ENCODE measurements around the gene RHOG.
A peak's percentile ranks its signal among the peaks of the same experiment; 100 is the strongest.

Gene RHOG

GRCh38 chr11:3809624-3809928 is 31.2 kb downstream of the RHOG start:
- no peak overlapping the region for H2BK15ac ChIP-seq (ENCODE audit: low read depth, poor library complexity, severe bottlenecking)
- H3K9me3 ChIP-seq (ENCODE audit: control insufficient read depth, low read length) = no peaks in the 10 kb centered on the region
- peak overlapping the region in 1 of 2 experiments; percentile 70 for H3K23ac ChIP-seq (ENCODE audit: low read length in 2 of 2)
- no peak overlapping the region for H3K27ac ChIP-seq (ENCODE audit: low read length, poor library complexity, severe bottlenecking)
- peak overlapping the region in 1 of 2 experiments; percentile 91 for H3K4me3 ChIP-seq (ENCODE audit: insufficient read depth in 1 of 2, low read depth in 1 of 2, low read length in 2 of 2)
- H3K14ac ChIP-seq (ENCODE audit: low read length in 2 of 2) = no peak overlapping the region
- DNase-seq = no peak
- no peak overlapping the region for H3K4me2 ChIP-seq (ENCODE audit: low read length, poor library complexity, severe bottlenecking)
- H3K9ac ChIP-seq (ENCODE audit: low read length) = no peak overlapping the region
- H3K36me3 ChIP-seq (ENCODE audit: control insufficient read depth in 1 of 2, insufficient read depth in 2 of 2, low read depth in 1 of 2, low read length in 2 of 2) = peaks cover 0 to 9% of the 10 kb centered on the region in 2 experiments
- H3K18ac ChIP-seq (ENCODE audit: low read depth in 1 of 2, low read length in 2 of 2) = no peak overlapping the region
- H2BK12ac ChIP-seq (ENCODE audit: low read length in 2 of 2) = no peak overlapping the region
- H2AFZ ChIP-seq (ENCODE audit: low read depth, low read length) = no peak overlapping the region
- no peaks in the 10 kb centered on the region for H3K27me3 ChIP-seq (ENCODE audit: control insufficient read depth in 1 of 2, insufficient read depth in 1 of 2, low read length in 2 of 2)
- H2BK120ac ChIP-seq (ENCODE audit: low read depth, low read length) = no peak overlapping the region
- peaks cover 6% of the 10 kb centered on the region for H3K79me1 ChIP-seq (replicated peaks; ENCODE audit: low read length, poor library complexity, severe bottlenecking)
- no peak overlapping the region for H4K8ac ChIP-seq (ENCODE audit: low read length)
- no peak overlapping the region for H4K91ac ChIP-seq (ENCODE audit: low read length)
- H2BK5ac ChIP-seq (ENCODE audit: low read depth, low read length, poor library complexity, severe bottlenecking) = no peak overlapping the region
- no peak overlapping the region for H2AK5ac ChIP-seq (ENCODE audit: low read length, severe bottlenecking)
- H3K4ac ChIP-seq (ENCODE audit: low read depth in 1 of 2, low read length in 2 of 2) = no peak overlapping the region
- peaks cover 5% of the 10 kb centered on the region for H3K4me1 ChIP-seq (ENCODE audit: control insufficient read depth, insufficient read depth, low read depth, low read length)
- 94% methylated on average over 1 of the region's 1 CpG for WGBS

- H3K4me3 ChIP-seq (ENCODE audit: insufficient read depth in 1 of 2, low read depth in 1 of 2, low read length in 2 of 2) = peak overlapping the region; percentile 76 to 91
- H3K4ac ChIP-seq (ENCODE audit: low read depth in 1 of 2, low read length in 2 of 2) = no peak overlapping the region
- H2BK15ac ChIP-seq (ENCODE audit: low read depth, poor library complexity, severe bottlenecking) = no peak overlapping the region
- peak overlapping the region; percentile 74 for H3K4me2 ChIP-seq (ENCODE audit: low read length, poor library complexity, severe bottlenecking)
- no peak overlapping the region for H4K91ac ChIP-seq (ENCODE audit: low read length)
- H3K4me1 ChIP-seq (ENCODE audit: control insufficient read depth, insufficient read depth, low read depth, low read length) = peaks cover 6% of the 10 kb centered on the region
- no peak overlapping the region for H2AK5ac ChIP-seq (ENCODE audit: low read length, severe bottlenecking)
- peaks cover 6% of the 10 kb centered on the region for H3K79me1 ChIP-seq (replicated peaks; ENCODE audit: low read length, poor library complexity, severe bottlenecking)
- H2BK12ac ChIP-seq (ENCODE audit: low read length in 2 of 2) = peak overlapping the region in 1 of 2 experiments; percentile 78
- no peak overlapping the region for H3K27ac ChIP-seq (ENCODE audit: low read length, poor library complexity, severe bottlenecking)
- H3K18ac ChIP-seq (ENCODE audit: low read depth in 1 of 2, low read length in 2 of 2) = peak overlapping the region in 1 of 2 experiments; percentile 37
- H4K8ac ChIP-seq (ENCODE audit: low read length) = no peak overlapping the region
- H3K9me3 ChIP-seq (ENCODE audit: control insufficient read depth, low read length) = no peaks in the 10 kb centered on the region
- 40% methylated on average over 3 of the region's 5 CpGs for WGBS
- H3K23ac ChIP-seq (ENCODE audit: low read length in 2 of 2) = peak overlapping the region in 1 of 2 experiments; percentile 70
- peak overlapping the region; percentile 75 for H2AFZ ChIP-seq (ENCODE audit: low read depth, low read length)
- no peak overlapping the region for H3K14ac ChIP-seq (ENCODE audit: low read length in 2 of 2)
- no peak overlapping the region for H2BK120ac ChIP-seq (ENCODE audit: low read depth, low read length)
- H3K36me3 ChIP-seq (ENCODE audit: control insufficient read depth in 1 of 2, insufficient read depth in 2 of 2, low read depth in 1 of 2, low read length in 2 of 2) = peaks cover 0 to 9% of the 10 kb centered on the region in 2 experiments
- DNase-seq = peak; percentile 54
- no peaks in the 10 kb centered on the region for H3K27me3 ChIP-seq (ENCODE audit: control insufficient read depth in 1 of 2, insufficient read depth in 1 of 2, low read length in 2 of 2)
- peak overlapping the region; percentile 95 for H3K9ac ChIP-seq (ENCODE audit: low read length)
- no peak overlapping the region for H2BK5ac ChIP-seq (ENCODE audit: low read depth, low read length, poor library complexity, severe bottlenecking)
Observed at GRCh38 chr11:3808861-3809623, 31.7 kb downstream of the RHOG start.

GRCh38 chr11:3807909-3808860 is 32.6 kb downstream of the RHOG start, which contains the start of gene PGAP2:
Gene PGAP2, plus strand, starts transcription at chr11:3808560. Its CDS starts 2,700 bp downstream, at chr11:3811260.
- Histone ChIP-seq H3K4me2 (ENCODE audit: low read length, poor library complexity, severe bottlenecking) (peak within 1 kb of the TSS; percentile 74), H4K8ac (ENCODE audit: low read length) (peak within 1 kb of the TSS; percentile 92), H3K79me1 (replicated peaks; ENCODE audit: low read length, poor library complexity, severe bottlenecking) (peaks cover 4% of the 10 kb centered on the region), H4K91ac (ENCODE audit: low read length) (peak within 1 kb of the TSS; percentile 52), H3K9me3 (ENCODE audit: control insufficient read depth, low read length) (no peaks in the 10 kb centered on the region), H2BK5ac (ENCODE audit: low read depth, low read length, poor library complexity, severe bottlenecking) (no peak within 1 kb of the TSS), H3K27me3 (ENCODE audit: control insufficient read depth in 1 of 2, insufficient read depth in 1 of 2, low read length in 2 of 2) (no peaks in the 10 kb centered on the region), H3K18ac (ENCODE audit: low read depth in 1 of 2, low read length in 2 of 2) (peak within 1 kb of the TSS; percentile 37 to 81), H3K27ac (ENCODE audit: low read length, poor library complexity, severe bottlenecking) (no peak within 1 kb of the TSS), H2BK120ac (ENCODE audit: low read depth, low read length) (peak within 1 kb of the TSS; percentile 84), H2AK5ac (ENCODE audit: low read length, severe bottlenecking) (no peak within 1 kb of the TSS), H3K14ac (ENCODE audit: low read length in 2 of 2) (peak within 1 kb of the TSS in 1 of 2 experiments; percentile 75), H2BK12ac (ENCODE audit: low read length in 2 of 2) (peak within 1 kb of the TSS in 1 of 2 experiments; percentile 78), H2AFZ (ENCODE audit: low read depth, low read length) (peak within 1 kb of the TSS; percentile 95), H3K23ac (ENCODE audit: low read length in 2 of 2) (peak within 1 kb of the TSS in 1 of 2 experiments; percentile 70), H3K4me3 (ENCODE audit: insufficient read depth in 1 of 2, low read depth in 1 of 2, low read length in 2 of 2) (peak within 1 kb of the TSS; percentile 76 to 91), H3K4ac (ENCODE audit: low read depth in 1 of 2, low read length in 2 of 2) (peak within 1 kb of the TSS; percentile 27 to 86), H3K9ac (ENCODE audit: low read length) (peak within 1 kb of the TSS; percentile 95), H2BK15ac (ENCODE audit: low read depth, poor library complexity, severe bottlenecking) (peak within 1 kb of the TSS; percentile 82), H3K4me1 (ENCODE audit: control insufficient read depth, insufficient read depth, low read depth, low read length) (peaks cover 10% of the 10 kb centered on the region), H3K36me3 (ENCODE audit: control insufficient read depth in 1 of 2, insufficient read depth in 2 of 2, low read depth in 1 of 2, low read length in 2 of 2) (peaks cover 0 to 9% of the 10 kb centered on the region in 2 experiments)
- WGBS = 2% methylated on average over 43 of the region's 55 CpGs
- peak; percentile 67 for DNase-seq

All from mesenchymal stem cell (in vitro differentiated cells and primary cell).